ENCODE data around the gene HOXA4.

Gene HOXA4

GRCh38 chr7:27133409-27134231 lies 3.1 kb upstream of the HOXA4 start:
- DNase-seq (ENCODE audit: low read depth) = no peak

GRCh38 chr7:27132978-27133377 lies 2.4 kb upstream of the HOXA4 start:
- DNase-seq (ENCODE audit: low read depth) = no peak

GRCh38 chr7:27132214-27132613 lies 1.7 kb upstream of the HOXA4 start:
- DNase-seq (ENCODE audit: low read depth) = no peak

- no peak for DNase-seq (ENCODE audit: low read depth)
Measured at GRCh38 chr7:27131390-27131819, 848 bp upstream of the HOXA4 start.

- DNase-seq (ENCODE audit: low read depth) = no peak
Measured at GRCh38 chr7:27129729-27130539, 623 bp downstream of the HOXA4 start.

GRCh38 chr7:27128776-27129728 lies 1.5 kb downstream of the HOXA4 start:
- no peak for DNase-seq (ENCODE audit: low read depth)

GRCh38 chr7:27128034-27128433 lies 2.5 kb downstream of the HOXA4 start:
- DNase-seq (ENCODE audit: low read depth) = no peak

GRCh38 chr7:27126596-27127327 lies 3.8 kb downstream of the HOXA4 start:
- DNase-seq (ENCODE audit: low read depth) = no peak

GRCh38 chr7:27125986-27126394 lies 4.6 kb downstream of the HOXA4 start:
- DNase-seq (ENCODE audit: low read depth) = no peak

GRCh38 chr7:27124902-27125689 lies 5.5 kb downstream of the HOXA4 start:
- DNase-seq (ENCODE audit: low read depth) = no peak

GRCh38 chr7:27124096-27124901 lies 6.3 kb downstream of the HOXA4 start:
- DNase-seq (ENCODE audit: low read depth) = no peak

- no peak for DNase-seq (ENCODE audit: low read depth)
Measured at GRCh38 chr7:27123477-27124053, 7.0 kb downstream of the HOXA4 start.

- DNase-seq (ENCODE audit: low read depth) = no peak
Measured at GRCh38 chr7:27123007-27123476, 7.5 kb downstream of the HOXA4 start.

- DNase-seq (ENCODE audit: low read depth) = no peak
Measured at GRCh38 chr7:27122077-27122910, 8.3 kb downstream of the HOXA4 start.

- DNase-seq (ENCODE audit: low read depth) = no peak
Measured at GRCh38 chr7:27121684-27122076, 8.9 kb downstream of the HOXA4 start.

GRCh38 chr7:27119412-27119911 lies 11.1 kb downstream of the HOXA4 start:
- no peak for DNase-seq (ENCODE audit: low read depth)

GRCh38 chr7:27118580-27118979 lies 12.0 kb downstream of the HOXA4 start:
- DNase-seq (ENCODE audit: low read depth) = no peak

GRCh38 chr7:27117887-27118491 lies 12.6 kb downstream of the HOXA4 start:
- DNase-seq (ENCODE audit: low read depth) = no peak
